Cardiac fibroblast (primary cell): Measurements from ENCODE around the gene APOF.
A peak's percentile ranks its signal among the peaks of the same experiment; 100 is the strongest.
"Not testable (repeated sequence)": the region's sequence is repeated elsewhere in the genome, so short reads cannot be mapped to it uniquely, and the experiment has no call there.

Experiments used
- DNase-seq, 2 donors: peaks; one replicate each; pipeline versions ENCODE4 v3.0.0 to v3.0.0-alpha.2; 2010; ENCODE audit warnings: low read depth in 2 of 2
- H3K4me3 ChIP-seq, 2 donors: replicated peaks in 1 of 2; 1 replicate in 1 of 2; 2 replicates in 1 of 2; pipeline ENCODE4 v1.5.1; 2011; ENCODE audit warnings: low read depth in 2 of 2, low read length in 2 of 2, mild to moderate bottlenecking in 2 of 2, moderate library complexity in 1 of 2
- CTCF ChIP-seq: IDR thresholded peaks from one replicate; pipeline ENCODE4 v1.5.1; 2011; ENCODE audit warnings: low read depth, mild to moderate bottlenecking, low read length, inconsistent platforms

APOF gene

GRCh38 chr12:56326126-56326525 is 36.5 kb downstream of the APOF start:
- no peak for TF ChIP-seq CTCF
- DNase-seq = no peak
- H3K4me3 ChIP-seq = no peak overlapping the region

GRCh38 chr12:56324206-56324605 is 38.5 kb downstream of the APOF start:
- no peak overlapping the region for H3K4me3 ChIP-seq
- DNase-seq = no peak
- TF ChIP-seq CTCF = no peak

GRCh38 chr12:56321610-56322009 is 41.0 kb downstream of the APOF start:
- not testable (repeated sequence) for DNase-seq, H3K4me3 ChIP-seq

GRCh38 chr12:56321027-56321426 is 41.6 kb downstream of the APOF start:
- no peak for TF ChIP-seq CTCF
- peak in 1 of 2 donors; percentile 58 for DNase-seq
- H3K4me3 ChIP-seq = no peak overlapping the region

- no peak for TF ChIP-seq CTCF
- H3K4me3 ChIP-seq = no peak overlapping the region
- no peak for DNase-seq
Observed at GRCh38 chr12:56317675-56318074, 45.0 kb downstream of the APOF start.

- peak within 1 kb of the TSS; percentile 92 to 95 for H3K4me3 ChIP-seq
- TF ChIP-seq CTCF = peak; percentile 8
- DNase-seq = peak; percentile 98
Observed at GRCh38 chr12:56315622-56316473, 46.8 kb downstream of the APOF start, which contains the start of gene CNPY2. Gene CNPY2 (minus strand): TSS chr12:56315988. CDS start chr12:56315217, 771 bp downstream.

- H3K4me3 ChIP-seq = peak overlapping the region; percentile 92 to 95
- no peak for DNase-seq
- TF ChIP-seq CTCF = no peak
Observed at GRCh38 chr12:56315249-56315621, 47.4 kb downstream of the APOF start.
